K562 (cell line): Measurements from ENCODE around the gene B3GAT3. TPM values are rescaled to one million over a fixed set of nuclear protein-coding genes. Genes with fewer than 3 reads are reported as not detected.

Source experiments
- ASH1L ChIP-seq: fragments of 450-650 bp; IDR thresholded peaks from 2 replicates; pipeline ENCODE4 v1.6.1; 2018; ENCODE audit warnings: borderline replicate concordance, mild to moderate bottlenecking, low read depth; ENCODE audit not compliant: partially characterized antibody
- BRD4 ChIP-seq: fragments of 200-600 bp; sonication (generic); IDR thresholded peaks from 2 replicates; pipeline ENCODE4 v1.6.1; 2017; ENCODE audit warnings: inconsistent platforms
- CBX5 ChIP-seq: IDR thresholded peaks from 2 replicates; pipeline ENCODE4 v1.6.1; 2014; ENCODE audit warnings: low read depth, borderline replicate concordance
- ELF2 ChIP-seq: fragments of 250-450 bp; sonication (Bioruptor Pico); IDR thresholded peaks from 2 replicates; pipeline ENCODE4 v1.5.0; 2021; ENCODE audit warnings: mild to moderate bottlenecking
- HNRNPK ChIP-seq: fragments of 200-400 bp; formaldehyde crosslinking; IDR thresholded peaks from one replicate; pipeline ENCODE4 v1.6.1; 2018; ENCODE audit warnings: mild to moderate bottlenecking, low read depth, low read length; ENCODE audit not compliant: poor library complexity, severe bottlenecking
- HNRNPL ChIP-seq: fragments of 200-400 bp; formaldehyde crosslinking; IDR thresholded peaks from 2 replicates; pipeline ENCODE4 v1.6.1; 2017; ENCODE audit warnings: low read depth, mild to moderate bottlenecking, low read length
- ILF3 ChIP-seq: fragments of 450-650 bp; IDR thresholded peaks from 2 replicates; pipeline ENCODE4 v1.6.1; 2018; ENCODE audit warnings: antibody characterized with exemption, mild to moderate bottlenecking, moderate library complexity, borderline replicate concordance
- KDM1A ChIP-seq, 2 experiments: fragments of 450-650 bp; IDR thresholded peaks; 2 replicates each; pipeline ENCODE4 v1.6.1; 2016; ENCODE audit warnings: mild to moderate bottlenecking in 2 of 2
- MED1 ChIP-seq: sonication (generic); formaldehyde crosslinking; IDR thresholded peaks from 2 replicates; pipeline ENCODE4 v1.8.1; 2023; ENCODE audit warnings: missing genetic modification reagents, borderline replicate concordance
- NCOA2 ChIP-seq, 2 experiments: fragments of 450-650 bp; IDR thresholded peaks; 2 replicates each; pipeline ENCODE4 v1.6.1; 2018; ENCODE audit warnings: mild to moderate bottlenecking in 2 of 2, moderate library complexity in 1 of 2; ENCODE audit not compliant: partially characterized antibody in 2 of 2
- PML ChIP-seq: IDR thresholded peaks from 2 replicates; pipeline ENCODE4 v1.6.1; 2012; ENCODE audit warnings: low read length, inconsistent platforms
- POLR2G ChIP-seq: fragments of 200-400 bp; formaldehyde crosslinking; IDR thresholded peaks from 2 replicates; pipeline ENCODE4 v1.6.1; 2017; ENCODE audit warnings: low read depth, mild to moderate bottlenecking, antibody characterized with exemption, low read length, moderate library complexity
- PURB ChIP-seq: sonication (generic); formaldehyde crosslinking; IDR thresholded peaks from 2 replicates; pipeline ENCODE4 v1.9.0; 2021; ENCODE audit warnings: low read depth, mild to moderate bottlenecking, missing genetic modification reagents
- RBFOX2 ChIP-seq: fragments of 200-400 bp; formaldehyde crosslinking; IDR thresholded peaks from 2 replicates; pipeline ENCODE4 v1.6.1; 2017; ENCODE audit warnings: low read depth, mild to moderate bottlenecking, low read length, moderate library complexity
- RBM17 ChIP-seq: fragments of 200-400 bp; formaldehyde crosslinking; IDR thresholded peaks from 2 replicates; pipeline ENCODE4 v1.6.1; 2017; ENCODE audit warnings: low read depth, mild to moderate bottlenecking, low read length, borderline replicate concordance
- SMARCC2 ChIP-seq: fragments of 450-650 bp; IDR thresholded peaks from 2 replicates; pipeline ENCODE4 v1.6.1; 2017; ENCODE audit warnings: antibody characterized with exemption, moderate library complexity, mild to moderate bottlenecking, low read depth
- ZBTB17 ChIP-seq: fragments of 450-650 bp; formaldehyde crosslinking; IDR thresholded peaks from 2 replicates; pipeline ENCODE4 v1.4.0; 2020; ENCODE audit warnings: mild to moderate bottlenecking
- ZNF445 ChIP-seq: fragments of 250-450 bp; sonication (Bioruptor Pico); IDR thresholded peaks from 2 replicates; pipeline ENCODE4 v1.4.0; 2020; ENCODE audit warnings: low read depth, mild to moderate bottlenecking, moderate library complexity
- polyA plus RNA-seq, 8 experiments: library from polyadenylated mRNA; depleted of rRNA in 4 of 8; stranded (reverse) in 5 of 8; unstranded in 3 of 8; fragments of >200 nt; fragmentation: Nextera tagmentation in 2 of 8; fragmentation: Illumina TruSeq in 1 of 8; extraction: Ambion mirVana in 2 of 8; extraction: Trizol in 1 of 8; gene quantifications; 2 replicates each; pipeline versions ENCODE4 v1.2.1 to v1.2.3, GENCODE V29; 2011 to 2014; ENCODE audit warnings: inconsistent platforms in 1 of 8, missing spikeins in 1 of 8
- total RNA-seq, 7 experiments: library from RNA; depleted of rRNA in 6 of 7; stranded (reverse); fragments of >200 nt in 6 of 7; fragmentation: Illumina TruSeq in 2 of 7; extraction: Trizol in 2 of 7; gene quantifications; 2 replicates each; pipeline versions ENCODE4 v1.2.1 to v1.2.3, GENCODE V29; 2011 to 2021; ENCODE audit warnings: low replicate concordance in 1 of 7
- TF ChIP-seq, protein P1 (sequence below), 2 experiments: fragments of 450-650 bp in 1 of 2; IDR thresholded peaks; 2 replicates each; pipeline ENCODE4 v1.6.1; 2011 to 2017; ENCODE audit warnings: low read depth in 2 of 2, antibody characterized with exemption in 1 of 2, borderline replicate concordance in 1 of 2, low read length in 1 of 2, mild to moderate bottlenecking in 1 of 2, mixed read lengths in 1 of 2; ENCODE audit not compliant: control insufficient read depth in 1 of 2
- TF ChIP-seq, protein P2 (sequence below): fragments of 250-450 bp; sonication (Bioruptor Pico); IDR thresholded peaks from 2 replicates; pipeline ENCODE4 v1.8.0; 2022; ENCODE audit warnings: inconsistent platforms, mild to moderate bottlenecking, moderate library complexity, borderline replicate concordance
- TF ChIP-seq, protein P3 (sequence below): fragments of 450-650 bp; IDR thresholded peaks from 2 replicates; pipeline ENCODE4 v1.6.1; 2016
- TF ChIP-seq, protein P4 (sequence below): fragments of 250-450 bp; sonication (Bioruptor Pico); IDR thresholded peaks from 2 replicates; pipeline ENCODE4 v1.8.0; 2021; ENCODE audit warnings: moderate library complexity, mild to moderate bottlenecking, inconsistent platforms

Gene B3GAT3
- total and polyA plus RNA-seq, 9 of the 15 experiments (the other 6 are each of a cell fraction or from before 2014, with no cell fraction given): 0.30 to 64.0 (median 21.4) TPM

DNA sequence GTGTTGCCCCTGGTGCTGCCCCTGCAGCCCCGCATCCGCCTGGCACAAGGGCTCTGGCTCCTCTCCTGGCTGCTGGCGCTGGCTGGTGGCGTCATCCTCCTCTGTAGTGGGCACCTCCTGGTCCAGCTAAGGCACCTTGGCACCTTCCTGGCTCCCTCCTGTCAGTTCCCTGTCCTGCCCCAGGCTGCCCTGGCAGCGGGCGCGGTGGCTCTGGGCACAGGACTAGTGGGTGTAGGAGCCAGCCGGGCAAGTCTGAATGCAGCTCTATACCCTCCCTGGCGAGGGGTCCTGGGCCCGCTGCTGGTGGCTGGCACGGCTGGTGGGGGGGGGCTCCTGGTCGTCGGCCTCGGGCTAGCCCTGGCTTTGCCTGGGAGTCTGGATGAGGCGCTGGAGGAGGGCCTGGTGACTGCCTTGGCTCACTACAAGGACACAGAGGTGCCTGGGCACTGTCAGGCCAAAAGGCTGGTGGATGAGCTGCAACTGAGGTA lies 8.5 kb downstream of the B3GAT3 start (continued):
- TF ChIP-seq POLR2G (peak; percentile 79), ASH1L (no peak), PURB (CRISPR knock-in tag) (no peak), RBM17 (no peak), BRD4 (no peak), HNRNPL (peak; percentile 96), ZNF445 (no peak), ILF3 (no peak), HNRNPK (no peak), CBX5 (no peak), ZBTB17 (no peak), SMARCC2 (no peak), PML (no peak), NCOA2 (IDR thresholded peaks at IDR 0.05; ENCODE audit: partially characterized antibody in 2 of 2) (no peak), MED1 (0 out of 2 replicates have a peak, but pooled peaks have one; percentile 13), ELF2 (CRISPR knock-in tag) (no peak), KDM1A (IDR thresholded peaks at IDR 0.05) (no peak), RBFOX2 (0 out of 2 replicates have a peak, but pooled peaks have one; percentile 26)
- TF ChIP-seq, protein P1, sequence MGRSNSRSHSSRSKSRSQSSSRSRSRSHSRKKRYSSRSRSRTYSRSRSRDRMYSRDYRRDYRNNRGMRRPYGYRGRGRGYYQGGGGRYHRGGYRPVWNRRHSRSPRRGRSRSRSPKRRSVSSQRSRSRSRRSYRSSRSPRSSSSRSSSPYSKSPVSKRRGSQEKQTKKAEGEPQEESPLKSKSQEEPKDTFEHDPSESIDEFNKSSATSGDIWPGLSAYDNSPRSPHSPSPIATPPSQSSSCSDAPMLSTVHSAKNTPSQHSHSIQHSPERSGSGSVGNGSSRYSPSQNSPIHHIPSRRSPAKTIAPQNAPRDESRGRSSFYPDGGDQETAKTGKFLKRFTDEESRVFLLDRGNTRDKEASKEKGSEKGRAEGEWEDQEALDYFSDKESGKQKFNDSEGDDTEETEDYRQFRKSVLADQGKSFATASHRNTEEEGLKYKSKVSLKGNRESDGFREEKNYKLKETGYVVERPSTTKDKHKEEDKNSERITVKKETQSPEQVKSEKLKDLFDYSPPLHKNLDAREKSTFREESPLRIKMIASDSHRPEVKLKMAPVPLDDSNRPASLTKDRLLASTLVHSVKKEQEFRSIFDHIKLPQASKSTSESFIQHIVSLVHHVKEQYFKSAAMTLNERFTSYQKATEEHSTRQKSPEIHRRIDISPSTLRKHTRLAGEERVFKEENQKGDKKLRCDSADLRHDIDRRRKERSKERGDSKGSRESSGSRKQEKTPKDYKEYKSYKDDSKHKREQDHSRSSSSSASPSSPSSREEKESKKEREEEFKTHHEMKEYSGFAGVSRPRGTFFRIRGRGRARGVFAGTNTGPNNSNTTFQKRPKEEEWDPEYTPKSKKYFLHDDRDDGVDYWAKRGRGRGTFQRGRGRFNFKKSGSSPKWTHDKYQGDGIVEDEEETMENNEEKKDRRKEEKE (IDR thresholded peaks at IDR 0.05; ENCODE audit: borderline replicate concordance in 1 of 2, control insufficient read depth in 1 of 2, low read depth in 2 of 2, low read length in 1 of 2): no peak
- TF ChIP-seq, protein P2, sequence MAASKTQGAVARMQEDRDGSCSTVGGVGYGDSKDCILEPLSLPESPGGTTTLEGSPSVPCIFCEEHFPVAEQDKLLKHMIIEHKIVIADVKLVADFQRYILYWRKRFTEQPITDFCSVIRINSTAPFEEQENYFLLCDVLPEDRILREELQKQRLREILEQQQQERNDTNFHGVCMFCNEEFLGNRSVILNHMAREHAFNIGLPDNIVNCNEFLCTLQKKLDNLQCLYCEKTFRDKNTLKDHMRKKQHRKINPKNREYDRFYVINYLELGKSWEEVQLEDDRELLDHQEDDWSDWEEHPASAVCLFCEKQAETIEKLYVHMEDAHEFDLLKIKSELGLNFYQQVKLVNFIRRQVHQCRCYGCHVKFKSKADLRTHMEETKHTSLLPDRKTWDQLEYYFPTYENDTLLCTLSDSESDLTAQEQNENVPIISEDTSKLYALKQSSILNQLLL (CRISPR knock-in tag): no peak
- TF ChIP-seq, protein P3, sequence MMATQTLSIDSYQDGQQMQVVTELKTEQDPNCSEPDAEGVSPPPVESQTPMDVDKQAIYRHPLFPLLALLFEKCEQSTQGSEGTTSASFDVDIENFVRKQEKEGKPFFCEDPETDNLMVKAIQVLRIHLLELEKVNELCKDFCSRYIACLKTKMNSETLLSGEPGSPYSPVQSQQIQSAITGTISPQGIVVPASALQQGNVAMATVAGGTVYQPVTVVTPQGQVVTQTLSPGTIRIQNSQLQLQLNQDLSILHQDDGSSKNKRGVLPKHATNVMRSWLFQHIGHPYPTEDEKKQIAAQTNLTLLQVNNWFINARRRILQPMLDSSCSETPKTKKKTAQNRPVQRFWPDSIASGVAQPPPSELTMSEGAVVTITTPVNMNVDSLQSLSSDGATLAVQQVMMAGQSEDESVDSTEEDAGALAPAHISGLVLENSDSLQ: peak; percentile 0; the same call in 1 of the 2 replicates
- TF ChIP-seq, protein P4, sequence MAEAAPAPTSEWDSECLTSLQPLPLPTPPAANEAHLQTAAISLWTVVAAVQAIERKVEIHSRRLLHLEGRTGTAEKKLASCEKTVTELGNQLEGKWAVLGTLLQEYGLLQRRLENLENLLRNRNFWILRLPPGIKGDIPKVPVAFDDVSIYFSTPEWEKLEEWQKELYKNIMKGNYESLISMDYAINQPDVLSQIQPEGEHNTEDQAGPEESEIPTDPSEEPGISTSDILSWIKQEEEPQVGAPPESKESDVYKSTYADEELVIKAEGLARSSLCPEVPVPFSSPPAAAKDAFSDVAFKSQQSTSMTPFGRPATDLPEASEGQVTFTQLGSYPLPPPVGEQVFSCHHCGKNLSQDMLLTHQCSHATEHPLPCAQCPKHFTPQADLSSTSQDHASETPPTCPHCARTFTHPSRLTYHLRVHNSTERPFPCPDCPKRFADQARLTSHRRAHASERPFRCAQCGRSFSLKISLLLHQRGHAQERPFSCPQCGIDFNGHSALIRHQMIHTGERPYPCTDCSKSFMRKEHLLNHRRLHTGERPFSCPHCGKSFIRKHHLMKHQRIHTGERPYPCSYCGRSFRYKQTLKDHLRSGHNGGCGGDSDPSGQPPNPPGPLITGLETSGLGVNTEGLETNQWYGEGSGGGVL (CRISPR knock-in tag): no peak
